Endometrial microvascular endothelial cells (primary cell): ENCODE data around the gene AFP. TPM values are rescaled to one million over a fixed set of nuclear protein-coding genes. Genes with fewer than 3 reads are reported as not detected.

Experiments
- in situ Hi-C: cut with HindIII; loops from 2 replicates; pipeline ENCODE4 v1.10.0; 2017; ENCODE audit warnings: low sequenced_read_pairs, low pct_unique_long_range_greater_than_20kb; ENCODE audit errors: inconsistent ontology term
- total RNA-seq: library from RNA; depleted of rRNA; stranded (reverse); fragments of >200 nt; gene quantifications from one replicate; pipeline ENCODE4 v1.2.3, GENCODE V29; 2015; ENCODE audit errors: inconsistent ontology term

The AFP gene
- total RNA-seq, 1 donor from 2014 or later: not detected

DNA sequence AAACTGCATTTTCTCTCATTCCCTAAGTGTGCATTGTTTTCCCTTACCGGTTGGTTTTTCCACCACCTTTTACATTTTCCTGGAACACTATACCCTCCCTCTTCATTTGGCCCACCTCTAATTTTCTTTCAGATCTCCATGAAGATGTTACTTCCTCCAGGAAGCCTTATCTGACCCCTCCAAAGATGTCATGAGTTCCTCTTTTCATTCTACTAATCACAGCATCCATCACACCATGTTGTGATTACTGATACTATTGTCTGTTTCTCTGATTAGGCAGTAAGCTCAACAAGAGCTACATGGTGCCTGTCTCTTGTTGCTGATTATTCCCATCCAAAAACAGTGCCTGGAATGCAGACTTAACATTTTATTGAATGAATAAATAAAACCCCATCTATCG, 2.9 kb upstream of the AFP start:
- in situ Hi-C loops: no loop called here

DNA sequence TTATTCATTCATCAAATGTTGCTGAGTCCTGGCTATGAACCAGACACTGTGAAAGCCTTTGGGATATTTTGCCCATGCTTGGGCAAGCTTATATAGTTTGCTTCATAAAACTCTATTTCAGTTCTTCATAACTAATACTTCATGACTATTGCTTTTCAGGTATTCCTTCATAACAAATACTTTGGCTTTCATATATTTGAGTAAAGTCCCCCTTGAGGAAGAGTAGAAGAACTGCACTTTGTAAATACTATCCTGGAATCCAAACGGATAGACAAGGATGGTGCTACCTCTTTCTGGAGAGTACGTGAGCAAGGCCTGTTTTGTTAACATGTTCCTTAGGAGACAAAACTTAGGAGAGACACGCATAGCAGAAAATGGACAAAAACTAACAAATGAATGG, 1.7 kb upstream of the AFP start:
- in situ Hi-C loops: no loop called here

DNA sequence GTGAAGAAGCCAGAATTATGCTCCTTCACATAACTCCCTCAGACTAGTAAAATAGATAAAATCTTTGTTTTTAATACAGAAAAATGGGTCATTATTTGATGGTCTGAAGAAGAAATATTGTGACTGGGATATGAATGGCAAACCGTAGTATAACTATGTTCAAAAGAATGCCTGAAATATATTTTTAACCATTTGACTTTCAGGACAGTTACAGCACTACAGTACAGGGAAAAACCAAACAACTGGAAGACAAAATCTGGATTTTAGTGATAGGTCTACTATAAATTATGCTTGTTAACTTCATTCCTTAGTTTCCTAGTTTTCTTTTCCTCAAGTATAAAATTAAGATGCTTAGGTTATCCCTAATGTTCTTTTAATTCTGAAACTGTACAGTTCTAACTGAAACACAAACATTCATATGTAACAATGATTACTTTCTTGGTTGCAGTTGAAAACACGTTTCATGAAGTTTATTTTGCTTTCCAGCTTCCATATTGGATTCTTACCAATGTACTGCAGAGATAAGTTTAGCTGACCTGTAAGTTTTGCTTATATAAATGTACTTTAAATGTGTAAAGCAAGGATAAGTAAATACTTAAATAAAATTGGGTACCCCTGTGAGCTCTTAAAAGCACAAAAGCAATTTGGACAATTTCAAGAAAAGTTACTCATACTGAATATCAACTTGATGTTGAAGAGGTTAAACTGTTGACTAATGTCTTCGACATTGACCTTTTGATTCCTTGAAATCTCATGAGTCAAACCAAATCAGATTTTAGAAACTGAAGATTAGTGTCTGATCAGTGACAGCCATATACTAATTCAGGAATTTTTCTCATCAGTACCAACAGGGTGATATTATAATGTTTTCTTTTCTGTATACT, 895 bp downstream of the AFP start:
- in situ Hi-C loops: no loop called here

DNA sequence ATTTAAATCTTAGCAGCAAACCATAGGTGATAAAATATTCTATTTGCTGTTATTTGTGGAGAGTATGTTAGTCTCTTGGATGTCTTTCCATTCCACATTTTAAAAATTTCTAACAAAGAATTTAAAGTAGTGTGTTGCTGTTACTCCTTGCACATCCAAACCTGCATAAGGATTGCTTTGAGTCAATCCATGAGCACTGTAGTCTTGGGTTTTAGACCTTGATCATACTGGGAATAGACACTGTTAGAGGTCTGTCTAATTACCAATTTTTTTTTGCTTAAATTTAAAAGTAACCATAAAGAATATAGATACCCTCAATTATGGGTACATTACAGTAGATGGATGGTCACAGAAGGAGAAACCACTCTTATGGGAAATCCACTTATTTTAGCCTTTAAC, 1.5 kb downstream of the AFP start:
- in situ Hi-C loops: no loop called here

DNA sequence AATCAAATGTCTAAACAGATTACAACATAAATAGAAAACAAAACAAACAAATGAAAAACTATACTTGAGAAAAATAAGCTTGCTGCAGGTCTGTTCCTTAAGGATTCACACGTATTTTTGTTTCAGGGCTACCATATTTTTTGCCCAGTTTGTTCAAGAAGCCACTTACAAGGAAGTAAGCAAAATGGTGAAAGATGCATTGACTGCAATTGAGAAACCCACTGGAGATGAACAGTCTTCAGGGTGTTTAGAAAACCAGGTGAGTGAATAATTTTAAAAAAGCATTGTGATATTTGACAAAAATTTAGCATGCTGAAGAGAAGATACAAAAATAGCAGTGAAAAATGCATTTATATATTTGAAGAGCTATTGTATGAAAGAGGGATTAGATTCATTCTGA, 2.0 kb downstream of the AFP start:
- in situ Hi-C loops: no loop called here

DNA sequence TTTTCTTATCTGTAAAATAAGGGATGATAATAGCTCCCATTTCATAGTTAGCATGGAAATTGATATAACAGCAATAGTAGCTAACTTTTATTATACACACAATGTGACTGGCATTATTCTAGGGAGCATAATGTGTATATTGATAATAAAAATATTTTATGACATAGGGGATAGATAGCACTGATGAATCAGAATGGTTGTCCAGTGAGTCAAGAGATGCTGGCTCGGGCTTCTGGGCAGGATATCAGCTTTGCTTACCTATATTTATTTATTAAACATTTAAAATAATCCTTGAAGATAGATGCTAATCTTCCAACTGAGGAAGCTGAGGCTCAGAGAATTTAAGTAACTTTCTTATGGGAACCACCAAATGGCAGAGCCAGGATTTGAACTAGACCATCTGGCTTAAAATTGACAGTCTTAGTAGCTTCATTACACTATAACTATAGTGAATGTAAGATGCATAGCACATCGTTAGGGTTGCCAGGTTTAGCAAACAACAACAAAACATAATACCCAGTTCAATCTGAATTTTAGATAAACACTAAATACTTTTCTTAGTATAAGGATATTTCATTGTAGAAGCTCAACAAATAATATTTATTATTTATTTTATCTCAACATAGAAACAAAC, 2.7 kb downstream of the AFP start:
- in situ Hi-C loops: no loop called here

DNA sequence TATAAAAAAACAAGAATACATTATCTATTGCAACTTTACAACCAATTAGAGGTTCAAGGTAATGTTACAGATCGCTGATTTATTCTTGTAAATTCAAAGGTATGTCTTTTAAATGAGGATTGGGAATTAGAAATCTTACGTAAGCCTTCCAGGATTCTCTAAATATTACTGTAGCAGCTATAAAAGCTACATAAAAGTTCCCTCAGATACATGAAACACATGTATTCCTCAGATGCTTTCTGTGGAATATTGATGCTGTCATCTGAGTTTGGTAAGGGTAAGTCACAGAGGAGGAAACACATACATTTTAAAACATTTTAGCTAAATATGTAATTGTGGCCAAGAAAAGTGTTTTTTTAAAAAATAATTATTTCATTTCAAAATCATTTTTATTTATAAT, 3.4 kb downstream of the AFP start:
- in situ Hi-C loops: no loop called here

DNA sequence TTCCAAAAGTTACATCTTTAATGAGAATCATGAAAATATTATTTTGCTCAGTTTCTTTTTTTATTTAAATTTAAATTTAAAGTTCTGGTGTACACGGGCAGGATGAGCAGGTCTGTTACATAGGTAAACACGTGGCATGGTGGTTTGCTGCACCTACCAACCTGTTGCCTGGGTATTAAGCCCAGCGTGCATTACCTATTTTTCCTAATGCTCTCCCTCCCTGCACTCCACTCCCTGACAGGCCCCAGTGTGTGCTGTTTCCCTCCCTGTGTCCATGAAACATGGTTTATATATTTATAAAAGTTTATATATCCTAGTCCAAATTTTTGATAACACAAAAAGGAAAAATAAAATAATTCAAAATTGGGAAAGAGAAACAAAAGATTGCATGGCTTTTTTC, 4.0 kb downstream of the AFP start:
- in situ Hi-C loops: no loop called here

DNA sequence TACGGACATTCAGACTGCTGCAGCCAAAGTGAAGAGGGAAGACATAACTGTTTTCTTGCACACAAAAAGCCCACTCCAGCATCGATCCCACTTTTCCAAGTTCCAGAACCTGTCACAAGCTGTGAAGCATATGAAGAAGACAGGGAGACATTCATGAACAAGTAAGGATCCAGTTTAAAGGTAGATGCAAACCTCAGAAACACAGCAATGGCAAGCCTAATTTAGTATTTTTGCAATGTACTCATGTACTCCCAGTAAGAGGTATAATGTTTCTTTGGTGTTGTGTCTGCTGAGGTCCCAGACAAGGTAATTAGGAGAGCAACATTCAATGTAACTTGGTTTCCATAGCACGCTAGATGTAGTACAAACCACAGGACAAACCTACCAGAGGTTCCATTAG, 4.6 kb downstream of the AFP start:
- in situ Hi-C loops: no loop called here

DNA sequence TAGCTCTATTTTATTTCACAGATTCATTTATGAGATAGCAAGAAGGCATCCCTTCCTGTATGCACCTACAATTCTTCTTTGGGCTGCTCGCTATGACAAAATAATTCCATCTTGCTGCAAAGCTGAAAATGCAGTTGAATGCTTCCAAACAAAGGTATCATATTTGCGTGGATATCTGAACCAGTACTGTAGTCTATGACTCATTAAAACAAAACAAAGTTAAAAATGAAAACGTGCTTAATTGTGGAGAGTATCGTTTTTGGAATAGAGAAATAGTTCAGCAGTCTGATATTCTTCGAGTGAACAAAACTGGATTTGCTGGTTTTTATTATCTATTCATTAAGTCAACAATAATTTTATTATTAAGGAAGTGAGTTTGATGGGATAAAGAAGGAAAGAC, 6.3 kb downstream of the AFP start:
- in situ Hi-C loops: no loop called here

DNA sequence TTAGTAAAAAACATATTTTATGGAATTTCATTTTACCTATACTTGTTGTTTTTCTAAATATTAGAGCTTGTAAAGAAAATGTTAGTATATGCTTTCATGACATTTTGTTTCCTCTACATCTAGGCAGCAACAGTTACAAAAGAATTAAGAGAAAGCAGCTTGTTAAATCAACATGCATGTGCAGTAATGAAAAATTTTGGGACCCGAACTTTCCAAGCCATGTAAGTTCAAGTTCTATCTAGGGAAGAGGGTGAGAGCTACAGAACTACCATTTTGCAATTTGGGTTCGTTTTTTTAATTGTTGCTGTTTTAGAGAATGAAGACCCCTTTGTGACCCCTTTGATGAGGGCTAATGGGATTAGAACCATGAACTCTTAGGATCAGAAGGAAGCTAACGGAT, 7.2 kb downstream of the AFP start:
- in situ Hi-C loops: no loop called here

DNA sequence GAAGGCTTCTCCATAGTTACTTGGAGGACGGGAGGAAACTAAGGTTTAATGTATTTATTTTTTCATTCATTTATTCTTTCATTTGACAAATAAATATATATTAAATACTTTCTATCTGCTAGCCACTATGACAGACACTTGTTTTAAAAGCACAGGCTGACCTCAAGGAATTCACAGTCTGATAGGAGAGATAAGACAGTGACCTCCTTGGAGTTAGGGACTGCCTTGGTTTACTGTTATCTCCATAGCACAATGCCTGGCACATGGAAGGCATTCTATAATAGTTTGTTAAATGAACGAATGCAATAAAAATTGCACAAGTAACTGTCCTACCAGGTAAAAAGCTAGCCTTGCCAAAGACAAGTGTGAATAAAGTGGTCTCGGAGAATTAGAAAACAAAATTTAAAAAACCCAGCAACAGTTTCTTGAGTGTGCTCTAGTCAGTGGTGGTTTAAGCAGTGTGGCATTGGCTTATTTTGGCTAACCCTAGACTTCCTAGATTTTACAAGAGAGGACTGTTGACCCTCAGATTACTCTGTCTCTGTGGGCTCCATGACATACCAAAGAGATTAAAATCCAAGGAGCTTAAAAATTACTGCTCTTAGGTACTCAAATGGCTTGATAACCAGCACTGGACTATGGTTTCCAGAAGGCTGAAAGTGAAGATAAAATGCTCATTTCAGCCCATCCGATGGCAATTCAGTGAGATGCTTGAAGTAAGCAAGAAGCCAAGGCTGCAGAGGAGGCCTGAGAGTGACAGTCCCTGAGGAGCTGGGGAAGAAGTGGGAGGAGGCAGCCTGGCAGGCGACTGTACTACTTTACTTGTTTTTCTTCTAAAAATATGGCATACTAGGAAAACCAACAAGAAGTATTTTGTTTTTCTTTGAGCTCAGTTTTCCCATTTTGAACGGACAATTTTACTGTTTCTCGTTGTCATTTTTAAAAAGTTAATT, 9.6 kb downstream of the AFP start:
- in situ Hi-C loops: no loop called here

DNA sequence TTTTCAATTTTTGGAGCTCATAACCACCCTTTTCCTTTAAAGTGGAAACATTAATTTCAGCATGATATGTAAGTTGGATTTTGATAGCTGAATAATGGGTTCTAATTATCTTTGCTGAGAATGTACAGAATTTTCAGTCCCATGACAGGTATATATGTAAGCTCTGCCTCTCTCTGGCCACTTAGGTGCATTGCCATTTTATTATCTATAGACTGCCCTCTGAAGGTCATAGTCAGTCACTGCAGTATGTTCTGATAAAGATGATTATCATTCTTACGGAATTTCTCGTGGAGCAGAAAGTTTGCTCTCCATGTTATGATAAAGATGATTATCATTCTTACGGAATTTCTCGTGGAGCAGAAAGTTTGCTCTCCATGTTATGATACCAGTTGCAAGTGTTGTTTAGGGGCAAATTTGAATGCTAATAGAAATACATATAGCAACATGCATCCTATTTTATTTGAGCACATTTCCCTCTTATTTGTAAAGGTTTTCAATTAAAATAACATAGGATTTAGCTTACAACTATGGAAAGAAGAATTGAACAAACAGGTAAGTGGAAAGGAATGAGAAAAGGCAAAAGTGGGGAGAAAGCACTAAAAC, 10.4 kb downstream of the AFP start:
- in situ Hi-C loops: no loop called here

DNA sequence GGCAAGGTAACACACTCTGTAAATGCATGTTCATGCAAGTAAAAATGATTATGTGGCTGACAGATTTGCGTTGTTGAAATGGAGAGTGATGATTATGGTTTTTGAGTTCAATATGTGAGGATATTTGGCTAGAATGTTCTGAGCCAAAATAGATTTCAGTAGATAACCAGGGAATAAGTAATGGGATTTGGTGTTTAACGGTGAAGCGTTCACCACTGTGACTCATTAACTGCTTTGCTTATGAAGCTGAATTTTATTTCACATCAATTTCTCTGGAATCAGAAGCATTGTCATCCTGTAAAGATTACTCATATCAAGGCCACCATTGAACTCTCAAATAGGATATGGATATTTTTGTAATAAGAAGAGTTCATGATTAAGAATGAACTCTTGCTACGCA, 11.7 kb downstream of the AFP start:
- in situ Hi-C loops: no loop called here

DNA sequence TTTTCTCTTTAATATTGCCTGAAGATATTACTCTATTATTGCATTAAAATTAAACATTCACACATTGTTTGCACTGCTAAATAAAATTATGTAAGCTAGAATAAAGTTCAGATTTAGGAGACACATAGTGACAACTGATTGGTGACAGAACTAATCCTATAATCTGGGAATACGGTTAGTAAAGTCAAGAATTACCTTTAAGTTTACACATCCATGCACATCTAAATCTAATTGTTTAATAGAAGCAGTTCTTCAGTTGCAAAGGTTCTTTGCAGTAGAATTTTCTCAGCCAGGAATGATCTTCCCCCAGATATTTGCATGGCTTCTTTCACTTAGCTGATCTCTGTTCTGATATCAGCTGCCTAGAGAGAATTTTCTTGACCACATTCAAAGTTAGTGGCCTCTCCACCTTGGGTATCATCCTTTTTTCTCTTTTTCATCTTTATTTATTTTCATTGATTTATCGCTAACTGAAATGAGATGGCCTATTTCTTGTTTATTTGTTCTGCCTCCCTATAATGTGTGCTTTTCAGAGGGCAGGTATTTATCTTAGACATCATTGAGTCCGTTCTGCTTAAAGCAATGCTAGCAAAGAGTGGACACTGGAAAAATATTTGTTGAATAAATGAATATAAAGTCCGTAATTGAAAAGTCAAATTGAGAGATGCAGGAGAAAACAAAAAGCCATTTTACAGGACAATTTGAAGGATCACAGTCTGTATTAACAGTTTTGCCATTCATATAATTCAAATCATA, 12.6 kb downstream of the AFP start:
- in situ Hi-C loops: no loop called here

DNA sequence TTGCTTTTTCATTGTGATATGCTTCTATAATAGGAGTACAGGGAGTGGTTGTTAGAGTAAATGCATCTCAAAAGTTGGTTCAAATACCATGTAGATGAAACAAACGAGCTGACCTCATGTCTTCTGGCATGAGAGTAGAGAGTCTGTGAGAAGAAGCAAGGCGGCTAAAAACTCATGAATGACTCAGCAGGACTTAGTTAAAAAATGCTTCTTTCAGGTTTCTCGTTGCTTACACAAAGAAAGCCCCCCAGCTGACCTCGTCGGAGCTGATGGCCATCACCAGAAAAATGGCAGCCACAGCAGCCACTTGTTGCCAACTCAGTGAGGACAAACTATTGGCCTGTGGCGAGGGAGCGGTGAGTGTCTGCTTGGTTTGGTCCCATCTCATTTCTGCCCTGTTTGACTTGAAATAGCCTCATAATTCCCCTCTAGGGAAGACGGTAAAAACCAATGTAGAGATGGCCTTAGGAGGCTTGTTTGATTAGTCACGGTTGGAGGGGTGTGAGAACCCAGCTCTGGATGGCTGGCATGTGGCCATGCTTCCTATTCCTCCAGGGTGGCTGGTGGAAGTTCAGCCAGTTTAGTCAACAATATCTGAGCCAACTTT, 14.5 kb downstream of the AFP start:
- in situ Hi-C loops: no loop called here

DNA sequence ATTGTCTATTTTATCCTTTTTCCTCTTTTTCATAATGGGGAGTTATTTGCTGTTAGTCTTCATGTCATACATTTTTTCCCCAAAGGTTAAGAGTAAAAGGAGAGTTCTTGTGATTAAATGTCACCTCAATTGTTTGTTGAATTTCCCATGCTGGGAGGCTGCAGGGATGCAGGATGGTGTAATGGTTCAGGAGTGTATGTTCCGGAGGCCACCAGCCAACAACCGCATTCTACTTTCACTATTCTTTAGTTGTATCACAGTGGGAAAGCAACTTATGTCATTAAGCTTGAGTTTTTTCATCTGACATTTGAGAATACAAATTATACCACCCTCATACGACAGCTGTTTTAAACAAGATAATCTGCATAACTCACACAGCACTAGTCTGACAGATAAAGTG, 15.4 kb downstream of the AFP start:
- in situ Hi-C loops: no loop called here
